ENCODE data around the gene PDE6B. TPM values are rescaled to one million over a fixed set of nuclear protein-coding genes. Genes with fewer than 3 reads are reported as not detected.

Gene PDE6B
- total and polyA plus RNA-seq, 10 donors, result 4.4 to 19.8 (median 11.8) TPM

GRCh38 chr4:628311-628741 lies 3.0 kb downstream of the PDE6B start:
- H3K4me1 ChIP-seq, result no peaks in the 10 kb centered on the region
- WGBS, 5 donors, result 88 to 94% (median 92%) methylated on average over 4 to 17 of the region's 17 CpGs
- H3K36me3 ChIP-seq, result no peaks in the 10 kb centered on the region
- intact Hi-C loops (cut with DNase I; ENCODE audit: low total_unique reads), result no loop called here
- H3K27ac ChIP-seq, result no peak overlapping the region
- no peak overlapping the region for H3K4me3 ChIP-seq
- H3K9me3 ChIP-seq, result peaks cover 0 to 14% (median 0%) of the 10 kb centered on the region in 8 donors
- TF ChIP-seq POLR2AphosphoS5 (IDR thresholded peaks at IDR 0.05), result no peak
- peak; percentile 71 for DNase-seq
- peaks cover 0 to 55% (median 0%) of the 10 kb centered on the region in 7 donors for H3K27me3 ChIP-seq (replicated peaks in 1 of 7)

DNA sequence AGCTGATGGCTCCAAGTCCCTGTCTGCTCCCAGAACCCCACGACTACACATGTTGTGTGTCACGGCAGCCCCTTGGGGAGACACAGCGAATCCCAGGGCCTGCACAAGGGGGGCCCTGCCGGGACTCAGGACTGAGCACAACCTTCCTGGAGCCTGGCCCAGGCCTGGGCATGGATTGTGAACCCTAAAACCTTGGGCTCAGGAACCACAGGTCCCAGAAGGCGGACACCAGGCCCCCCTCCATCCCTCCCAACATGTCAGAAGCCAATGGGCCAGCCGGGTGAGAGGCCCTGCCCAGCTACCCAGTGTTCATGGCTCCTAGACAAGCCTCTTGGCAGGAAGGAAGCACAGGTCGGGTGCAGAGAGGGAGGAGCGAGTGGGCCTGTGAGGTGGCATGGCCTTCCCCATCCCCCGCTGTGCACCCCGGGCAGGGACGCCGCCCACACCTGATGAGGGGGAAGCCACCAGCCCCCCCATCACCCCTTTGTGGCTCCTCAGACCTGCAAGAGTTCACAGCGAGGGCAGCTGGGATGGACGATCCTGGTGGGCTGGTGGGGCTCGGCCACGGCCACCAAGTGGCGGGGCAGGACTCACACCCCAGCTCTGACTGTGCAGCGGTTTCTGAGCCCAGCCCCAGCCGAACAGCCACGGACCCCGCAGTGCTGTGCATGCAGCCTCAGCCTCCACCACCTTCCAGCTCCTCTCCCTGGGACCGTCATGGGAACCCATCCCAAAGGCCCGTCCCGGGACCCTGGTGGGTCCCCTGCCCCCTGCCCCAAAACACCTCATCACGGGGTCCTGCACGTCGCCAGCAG lies 3.7 kb downstream of the PDE6B start:
- Histone ChIP-seq H3K4me1 (no peaks in the 10 kb centered on the region), H3K4me3 (no peak overlapping the region), H3K27me3 (replicated peaks in 1 of 7) (peaks cover 0 to 55% (median 0%) of the 10 kb centered on the region in 7 donors), H3K9me3 (peaks cover 0 to 14% (median 0%) of the 10 kb centered on the region in 8 donors), H3K36me3 (no peaks in the 10 kb centered on the region), H3K27ac (no peak overlapping the region)
- peak; percentile 70 for DNase-seq
- TF ChIP-seq POLR2AphosphoS5 (IDR thresholded peaks at IDR 0.05), result no peak
- 76 to 87% (median 82%) methylated on average over 23 to 27 of the region's 27 CpGs for WGBS, 5 donors
- intact Hi-C loops (cut with DNase I; ENCODE audit: low total_unique reads), result no loop called here

- Histone ChIP-seq H3K27me3 (replicated peaks in 1 of 7) (peaks cover 0 to 50% (median 0%) of the 10 kb centered on the region in 7 donors), H3K4me1 (no peaks in the 10 kb centered on the region), H3K36me3 (no peaks in the 10 kb centered on the region), H3K27ac (no peak overlapping the region), H3K4me3 (no peak overlapping the region), H3K9me3 (peaks cover 0 to 14% (median 0%) of the 10 kb centered on the region in 8 donors)
- TF ChIP-seq POLR2A (IDR thresholded peaks at IDR 0.05), result no peak
- TF ChIP-seq, protein P1, sequence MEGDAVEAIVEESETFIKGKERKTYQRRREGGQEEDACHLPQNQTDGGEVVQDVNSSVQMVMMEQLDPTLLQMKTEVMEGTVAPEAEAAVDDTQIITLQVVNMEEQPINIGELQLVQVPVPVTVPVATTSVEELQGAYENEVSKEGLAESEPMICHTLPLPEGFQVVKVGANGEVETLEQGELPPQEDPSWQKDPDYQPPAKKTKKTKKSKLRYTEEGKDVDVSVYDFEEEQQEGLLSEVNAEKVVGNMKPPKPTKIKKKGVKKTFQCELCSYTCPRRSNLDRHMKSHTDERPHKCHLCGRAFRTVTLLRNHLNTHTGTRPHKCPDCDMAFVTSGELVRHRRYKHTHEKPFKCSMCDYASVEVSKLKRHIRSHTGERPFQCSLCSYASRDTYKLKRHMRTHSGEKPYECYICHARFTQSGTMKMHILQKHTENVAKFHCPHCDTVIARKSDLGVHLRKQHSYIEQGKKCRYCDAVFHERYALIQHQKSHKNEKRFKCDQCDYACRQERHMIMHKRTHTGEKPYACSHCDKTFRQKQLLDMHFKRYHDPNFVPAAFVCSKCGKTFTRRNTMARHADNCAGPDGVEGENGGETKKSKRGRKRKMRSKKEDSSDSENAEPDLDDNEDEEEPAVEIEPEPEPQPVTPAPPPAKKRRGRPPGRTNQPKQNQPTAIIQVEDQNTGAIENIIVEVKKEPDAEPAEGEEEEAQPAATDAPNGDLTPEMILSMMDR (IDR thresholded peaks at IDR 0.05 in 8 of 11, conservative IDR thresholded peaks at IDR 0.05 in 3 of 11), result no peak
- TF ChIP-seq POLR2AphosphoS5 (IDR thresholded peaks at IDR 0.05), result no peak
- intact Hi-C loops (cut with DNase I; ENCODE audit: low total_unique reads), result no loop called here
- no peak for DNase-seq
- WGBS, 5 donors, result 73 to 95% (median 88%) methylated on average over 9 of the region's 9 CpGs
These were observed 4.2 kb downstream of the PDE6B start for GRCh38 chr4:629636-629914.

DNA sequence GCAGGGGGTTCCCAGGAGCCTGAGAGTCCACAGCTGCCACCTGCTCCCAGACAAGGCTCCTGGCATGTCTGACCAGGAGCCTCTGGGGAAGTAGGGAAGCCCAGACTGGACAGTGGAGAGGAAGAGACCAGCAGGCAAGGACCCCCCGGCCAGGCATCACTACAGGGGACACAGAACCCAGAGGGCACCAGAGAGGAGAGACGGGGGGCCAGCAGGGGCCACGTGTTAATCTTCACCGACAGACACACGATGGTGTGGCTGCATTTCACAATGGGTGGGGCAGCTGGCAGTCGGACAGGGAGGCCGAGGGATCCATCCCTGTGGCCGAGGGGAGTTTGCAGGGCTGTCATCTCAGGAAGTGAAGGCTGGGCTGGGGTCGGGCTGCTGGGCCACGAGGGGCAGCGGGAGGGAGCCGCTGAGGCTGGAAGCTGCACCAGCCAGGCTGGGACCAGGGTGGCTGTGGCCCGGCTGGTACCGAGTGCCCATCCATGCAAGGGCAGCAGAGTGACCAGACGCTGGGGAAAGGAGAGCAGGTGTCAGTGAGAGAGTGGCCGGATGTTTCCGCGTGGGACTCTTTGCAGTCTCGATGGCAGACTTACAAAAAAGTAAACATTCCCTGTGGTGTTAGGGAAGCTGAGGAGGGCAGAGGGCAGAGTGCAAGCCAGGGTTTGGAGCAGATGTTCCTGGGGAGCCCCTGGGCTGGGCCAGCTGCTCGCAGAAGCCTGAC lies 4.7 kb downstream of the PDE6B start:
- Histone ChIP-seq H3K27me3 (replicated peaks in 1 of 7) (peaks cover 0 to 45% (median 0%) of the 10 kb centered on the region in 7 donors), H3K27ac (no peak overlapping the region), H3K4me1 (no peaks in the 10 kb centered on the region), H3K36me3 (no peaks in the 10 kb centered on the region), H3K4me3 (no peak overlapping the region), H3K9me3 (peaks cover 0 to 14% (median 0%) of the 10 kb centered on the region in 8 donors)
- intact Hi-C loops (cut with DNase I; ENCODE audit: low total_unique reads), result no loop called here
- TF ChIP-seq, protein P1 (IDR thresholded peaks at IDR 0.05 in 8 of 11, conservative IDR thresholded peaks at IDR 0.05 in 3 of 11), result no peak
- TF ChIP-seq POLR2A (IDR thresholded peaks at IDR 0.05) (no peak), POLR2AphosphoS5 (IDR thresholded peaks at IDR 0.05) (no peak)
- 54 to 78% (median 71%) methylated on average over 19 to 20 of the region's 20 CpGs for WGBS, 5 donors
- peak; percentile 59 for DNase-seq

DNA sequence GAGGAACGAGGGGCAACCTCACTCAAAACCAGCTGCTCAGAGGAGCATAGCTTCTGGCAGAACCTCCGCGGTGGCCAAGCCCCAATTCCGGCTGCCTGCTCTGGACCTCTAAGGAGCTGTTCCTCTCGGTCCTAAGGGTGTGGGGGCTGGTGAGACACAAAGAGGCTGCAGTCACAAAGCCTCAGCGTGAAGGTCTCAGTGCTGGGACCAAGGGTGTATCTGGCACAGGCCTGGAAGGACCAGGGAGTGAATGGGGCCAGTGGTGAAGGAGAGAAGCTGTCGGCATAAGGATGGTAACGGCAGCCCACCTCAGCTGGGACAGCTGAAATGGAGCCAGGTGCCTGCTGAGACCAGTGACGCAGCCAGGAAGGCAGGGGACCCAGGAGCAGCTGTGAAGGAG lies 5.3 kb downstream of the PDE6B start:
- H3K27ac ChIP-seq, result no peak overlapping the region
- H3K4me1 ChIP-seq, result no peaks in the 10 kb centered on the region
- TF ChIP-seq, protein P1 (IDR thresholded peaks at IDR 0.05 in 8 of 11, conservative IDR thresholded peaks at IDR 0.05 in 3 of 11), result no peak
- TF ChIP-seq POLR2A (IDR thresholded peaks at IDR 0.05) (no peak), POLR2AphosphoS5 (IDR thresholded peaks at IDR 0.05) (no peak)
- H3K36me3 ChIP-seq, result no peaks in the 10 kb centered on the region
- peaks cover 0 to 14% (median 0%) of the 10 kb centered on the region in 8 donors for H3K9me3 ChIP-seq
- intact Hi-C loops (cut with DNase I; ENCODE audit: low total_unique reads), result no loop called here
- peak; percentile 36 for DNase-seq
- H3K27me3 ChIP-seq (replicated peaks in 1 of 7), result peaks cover 0 to 40% (median 0%) of the 10 kb centered on the region in 7 donors
- 68 to 80% (median 76%) methylated on average over 9 of the region's 9 CpGs for WGBS, 5 donors
- H3K4me3 ChIP-seq, result no peak overlapping the region
